Measurements from ENCODE around the gene DLX5.

Gene DLX5

DNA sequence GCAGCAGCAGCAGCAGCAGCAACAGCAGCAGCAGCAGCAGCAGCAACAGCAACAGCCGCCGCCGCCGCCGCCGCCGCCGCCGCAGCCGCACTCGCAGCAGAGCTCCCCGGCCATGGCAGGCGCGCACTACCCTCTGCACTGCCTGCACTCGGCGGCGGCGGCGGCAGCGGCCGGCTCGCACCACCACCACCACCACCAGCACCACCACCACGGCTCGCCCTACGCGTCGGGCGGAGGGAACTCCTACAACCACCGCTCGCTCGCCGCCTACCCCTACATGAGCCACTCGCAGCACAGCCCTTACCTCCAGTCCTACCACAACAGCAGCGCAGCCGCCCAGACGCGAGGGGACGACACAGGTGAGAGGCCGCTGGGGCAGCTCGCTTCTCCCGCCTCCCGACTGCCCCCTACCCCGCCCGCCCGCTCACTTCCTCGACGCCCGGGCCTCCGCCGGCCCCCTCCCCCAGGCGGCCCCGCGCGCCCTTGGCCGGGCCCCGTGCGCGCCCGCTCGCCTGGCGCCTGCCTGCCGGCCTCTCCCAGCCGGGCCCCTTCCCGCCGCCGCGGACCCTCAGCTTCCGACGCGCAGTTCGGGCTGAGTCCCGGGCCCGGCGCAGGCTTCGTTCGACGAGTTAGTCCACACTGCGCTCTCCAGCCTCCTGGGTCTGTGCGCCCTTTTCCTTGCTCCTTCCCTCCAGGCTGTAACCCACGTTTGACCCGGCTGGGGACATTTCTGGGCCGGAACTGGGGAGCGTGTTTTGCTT, 18.4 kb downstream of the DLX5 start:
- DNase-seq (ENCODE audit: insufficient read length, low spot score) = no peak

DNA sequence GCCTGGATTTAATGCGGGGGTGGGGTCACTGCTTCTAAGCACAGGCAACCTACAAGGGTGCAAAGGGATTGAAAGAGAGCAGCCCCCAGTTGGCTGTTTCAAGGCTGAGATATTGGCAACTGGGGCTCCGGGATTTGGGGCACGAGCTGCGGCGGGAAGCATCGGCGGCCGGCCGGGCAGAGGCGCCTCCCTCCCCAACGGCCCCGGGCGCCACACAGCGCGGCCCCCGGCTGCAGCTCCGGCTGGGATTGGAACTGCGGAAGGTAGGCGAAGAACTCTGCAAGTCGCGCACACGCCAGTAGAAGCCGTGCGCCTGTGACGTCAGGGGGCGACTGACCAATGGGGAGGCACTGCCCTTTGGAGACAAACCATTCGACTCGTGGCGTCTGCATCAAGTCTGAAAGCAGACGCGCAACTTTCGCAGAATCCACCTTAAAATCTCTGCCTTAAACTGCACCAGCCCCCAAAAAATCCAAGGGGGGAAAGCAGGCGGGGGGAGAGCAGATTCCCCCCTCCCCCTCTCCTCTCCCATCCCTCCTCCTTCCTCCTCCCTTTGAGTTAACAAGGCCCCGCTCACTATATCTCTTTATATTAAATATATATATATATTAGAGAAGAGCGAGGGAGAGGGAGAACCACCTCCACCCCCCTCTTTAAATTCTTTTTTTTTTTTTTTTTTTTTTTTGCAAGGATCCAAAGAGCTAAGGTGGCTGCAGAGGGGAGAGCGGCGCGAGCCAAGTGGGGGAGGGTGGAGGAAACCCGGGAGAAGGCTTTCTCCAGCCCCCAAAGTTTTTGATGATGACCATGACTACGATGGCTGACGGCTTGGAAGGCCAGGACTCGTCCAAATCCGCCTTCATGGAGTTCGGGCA, 19.2 kb downstream of the DLX5 start, which contains the start of gene DLX6:
DLX6 (plus strand) TSS at position 371 of the 872 bp plus-strand sequence; CDS start at position 796, 425 bp downstream.
- no peak for FAIRE-seq
- no peak for DNase-seq (ENCODE audit: insufficient read length, low spot score)

More for the DNA sequence above, 18.4 kb downstream of the DLX5 start:
- FAIRE-seq = no peak

DNA sequence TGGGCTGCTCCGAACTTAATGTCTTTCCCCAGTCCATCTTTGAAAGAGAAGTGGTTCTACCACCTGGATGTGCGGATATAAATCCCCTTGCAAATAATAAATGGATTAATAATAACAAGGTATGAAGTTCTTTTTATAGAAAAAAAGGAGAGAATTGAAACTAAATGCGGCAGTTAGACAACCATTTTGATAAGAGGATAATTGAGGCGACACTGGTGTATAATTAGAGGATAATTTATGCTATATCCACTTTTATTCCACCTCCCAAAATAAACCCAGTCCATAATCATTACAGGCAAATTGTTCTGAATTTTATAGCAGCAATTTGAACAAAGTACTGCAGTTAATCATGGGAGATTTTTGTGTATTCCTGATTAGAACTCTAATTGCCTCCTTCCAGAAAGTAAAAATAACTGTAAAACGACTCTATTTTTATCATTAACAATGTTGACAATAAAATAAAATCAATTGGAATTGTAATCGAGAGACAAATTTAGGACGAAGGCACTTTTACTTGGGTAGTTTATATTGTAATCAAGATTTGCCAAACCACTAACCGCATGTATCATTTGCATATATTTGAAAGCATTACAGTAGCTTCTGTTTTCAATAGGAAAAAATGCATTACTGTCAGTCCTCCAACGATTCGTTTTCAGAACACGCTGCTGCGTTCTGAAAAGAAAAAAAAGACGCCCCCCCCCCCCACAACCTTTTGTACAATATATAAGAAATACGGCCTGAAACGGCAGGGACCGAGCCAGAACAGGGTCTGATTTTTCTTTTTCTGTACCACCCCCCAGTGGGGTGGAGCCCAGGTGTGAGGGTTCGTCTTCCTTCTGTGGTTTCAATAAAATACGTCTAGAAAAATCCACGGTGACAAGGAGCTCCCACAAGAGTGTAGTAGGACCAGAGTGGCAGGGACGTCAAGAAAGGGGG, 20.1 kb downstream of the DLX5 start:
- FAIRE-seq (no peak), DNase-seq (ENCODE audit: insufficient read length, low spot score) (no peak)

GRCh38 chr7:97003262-97004246, 21.1 kb downstream of the DLX5 start:
- DNase-seq (ENCODE audit: insufficient read length, low spot score) (no peak), FAIRE-seq (no peak)

- FAIRE-seq = no peak
- DNase-seq (ENCODE audit: insufficient read length, low spot score) = no peak
Observed at GRCh38 chr7:97002555-97003261, 21.9 kb downstream of the DLX5 start.

DNA sequence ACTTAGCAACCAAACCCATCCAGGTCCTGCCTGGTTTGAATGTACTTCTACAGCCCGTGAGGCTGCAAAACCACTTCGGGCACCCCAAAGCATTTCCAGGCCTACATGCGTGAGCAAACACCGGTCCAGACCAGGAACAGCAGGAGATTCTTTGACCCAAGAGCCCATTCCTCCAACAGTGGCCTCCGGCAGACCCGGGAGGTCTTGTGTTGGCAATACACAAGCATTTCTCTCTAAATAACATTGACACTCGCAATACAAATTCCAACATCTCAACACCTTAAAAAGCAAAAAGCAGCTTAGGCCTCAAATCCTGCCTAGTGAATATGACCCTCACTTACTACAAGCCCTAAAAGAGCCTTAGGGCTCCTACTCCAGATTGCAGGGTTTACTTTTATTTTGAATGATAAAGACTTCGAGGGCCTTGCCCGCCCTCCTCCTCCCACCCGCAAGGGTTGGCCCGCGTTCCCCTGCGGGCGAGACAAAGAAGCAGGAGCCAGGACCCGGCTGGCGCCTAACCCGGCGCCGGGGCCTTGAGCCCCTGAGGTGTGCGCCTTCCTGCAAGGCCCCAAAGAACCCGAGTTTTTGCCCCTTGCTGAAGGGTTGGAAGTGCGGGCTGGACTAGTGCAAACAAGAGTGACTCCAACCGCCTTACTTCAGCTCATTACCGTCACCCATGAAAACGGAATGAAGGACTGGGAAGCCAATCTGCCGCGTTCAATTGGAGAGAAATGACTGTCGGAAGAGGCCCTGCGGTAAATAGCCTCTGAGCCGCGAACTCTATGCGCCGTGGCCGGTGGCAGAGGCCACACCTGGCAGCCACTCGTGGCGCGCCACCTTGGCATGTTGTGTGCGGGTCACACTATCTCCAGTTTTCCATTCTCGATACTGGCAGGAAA, 22.7 kb downstream of the DLX5 start:
- DNase-seq (ENCODE audit: insufficient read length, low spot score) = no peak
- FAIRE-seq = no peak

- no peak for FAIRE-seq
- DNase-seq (ENCODE audit: insufficient read length, low spot score) = no peak
Observed at GRCh38 chr7:97001221-97001620, 23.4 kb downstream of the DLX5 start.

GRCh38 chr7:96998744-96999143, 25.9 kb downstream of the DLX5 start:
- FAIRE-seq (no peak), DNase-seq (ENCODE audit: insufficient read length, low spot score) (no peak)

DNA sequence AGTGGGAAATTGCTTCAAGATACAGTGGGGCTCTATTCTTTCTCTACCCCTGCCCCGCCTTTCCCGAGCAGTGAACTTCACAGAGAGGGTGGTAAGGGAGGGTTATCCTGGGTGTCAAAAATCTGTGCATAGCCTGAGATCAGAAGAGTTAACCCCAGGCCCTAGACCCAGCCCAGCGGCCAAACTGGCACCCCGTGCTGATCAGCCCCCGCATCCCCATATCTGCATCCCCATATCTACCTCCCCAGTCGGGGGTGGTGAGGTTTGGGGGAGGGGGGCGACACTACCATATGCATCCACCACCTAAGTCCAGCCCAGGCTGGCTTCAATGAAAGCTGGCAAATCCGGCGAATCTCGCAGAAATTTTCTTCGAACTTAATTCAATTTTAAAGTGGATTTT, 26.3 kb downstream of the DLX5 start:
- FAIRE-seq (no peak), DNase-seq (ENCODE audit: insufficient read length, low spot score) (no peak)

- DNase-seq (ENCODE audit: insufficient read length, low spot score) (no peak), FAIRE-seq (no peak)
Observed at GRCh38 chr7:96997512-96998032, 27.1 kb downstream of the DLX5 start.

DNA sequence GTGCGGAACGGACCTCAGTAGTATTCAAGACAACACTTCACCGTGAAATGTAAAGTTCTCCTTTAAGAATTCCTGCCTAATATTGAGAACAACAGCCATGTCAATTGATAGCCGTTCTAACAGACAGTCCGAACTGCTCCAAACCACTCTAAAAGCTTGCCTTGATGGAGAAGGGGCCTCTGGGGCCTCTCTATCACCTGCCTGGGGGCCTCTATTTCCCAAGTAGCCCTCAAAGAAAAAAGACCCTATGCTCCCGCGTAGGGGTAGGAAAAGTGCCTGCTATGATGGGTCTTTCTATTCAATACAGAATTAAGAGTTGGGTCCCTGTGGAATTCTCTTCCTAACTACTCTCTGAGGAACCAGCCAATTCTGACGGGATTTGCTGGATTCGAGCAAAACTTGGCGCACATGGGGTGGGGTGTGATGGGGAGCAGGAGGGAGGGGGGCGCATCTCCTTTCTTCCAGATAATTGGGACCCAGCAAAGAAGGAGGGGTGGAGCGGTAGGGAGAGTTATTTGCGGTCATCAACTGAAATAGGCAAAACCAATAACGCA, 27.6 kb downstream of the DLX5 start:
- no peak for FAIRE-seq
- DNase-seq (ENCODE audit: insufficient read length, low spot score) = no peak

DNA sequence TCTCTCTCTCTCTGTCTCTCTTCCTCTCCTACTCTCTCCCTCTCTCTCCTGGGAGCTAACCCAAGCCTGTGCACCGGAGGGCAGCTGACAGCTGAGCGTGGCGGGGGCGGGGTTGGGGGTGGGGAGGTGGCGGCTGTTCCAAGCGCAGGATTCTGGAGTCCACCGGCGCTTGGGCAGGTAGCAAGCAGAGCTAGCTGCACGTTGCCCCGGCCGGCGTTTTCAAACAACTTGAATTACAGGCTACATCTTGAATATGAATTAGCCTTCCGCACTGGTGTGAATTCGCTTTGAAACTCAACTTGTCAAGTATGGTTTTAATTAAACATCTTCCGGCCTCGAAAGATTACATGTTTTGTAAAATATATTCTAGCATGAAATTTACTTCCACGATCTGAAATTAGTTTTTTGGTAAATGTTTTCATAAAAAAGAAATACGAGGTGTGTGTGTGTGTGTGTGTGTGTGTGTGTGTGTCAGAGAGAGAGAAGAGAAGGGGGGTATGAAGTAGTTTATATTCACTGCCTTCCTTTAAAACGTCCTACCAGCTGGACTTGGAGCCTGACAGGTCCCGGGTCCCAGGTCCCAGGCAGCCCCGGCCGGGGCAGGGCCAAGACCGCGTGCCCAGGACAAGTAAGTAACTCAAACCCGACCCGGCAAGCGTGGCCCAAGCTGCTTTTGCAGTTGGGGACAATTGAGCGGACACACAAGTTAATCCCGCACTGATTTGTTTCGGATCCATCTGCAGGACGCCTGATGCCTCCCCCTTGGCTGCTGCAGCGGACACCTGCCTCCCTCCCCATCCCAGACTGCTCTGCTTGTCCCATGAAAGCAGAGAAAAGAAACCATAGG, 28.3 kb downstream of the DLX5 start:
- FAIRE-seq (no peak), DNase-seq (ENCODE audit: insufficient read length, low spot score) (no peak)

- DNase-seq (ENCODE audit: insufficient read length, low spot score) = no peak
- FAIRE-seq = no peak
Observed at GRCh38 chr7:96995406-96996110, 29.1 kb downstream of the DLX5 start.

DNA sequence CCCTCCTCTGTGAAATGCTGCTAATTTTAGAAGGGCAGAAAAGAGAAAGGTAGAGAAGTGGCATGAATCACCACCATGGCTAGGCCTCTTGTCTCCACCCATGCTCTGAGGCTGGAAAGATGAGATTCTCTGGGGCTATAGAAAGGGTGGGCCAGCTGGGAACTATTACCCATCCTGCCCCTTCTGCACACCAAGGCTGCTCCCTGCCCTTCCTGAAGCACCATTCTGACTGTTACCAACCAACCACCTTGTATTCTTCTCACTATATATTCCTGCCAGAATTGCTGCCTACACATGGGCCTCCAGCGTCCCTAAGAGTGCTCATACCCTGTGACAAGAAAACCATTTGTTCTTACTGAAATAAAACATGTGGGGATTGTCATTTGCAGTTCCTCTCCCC, 30.7 kb downstream of the DLX5 start:
- DNase-seq (ENCODE audit: insufficient read length, low spot score) (no peak), FAIRE-seq (no peak)

- DNase-seq (ENCODE audit: insufficient read length, low spot score) = no peak
- no peak for FAIRE-seq
Observed at GRCh38 chr7:96993094-96993865, 31.4 kb downstream of the DLX5 start.

Data from HTR-8/SVneo (cell line).